K562 (cell line): Measurements from ENCODE around the gene PLAC1. TPM values are rescaled to one million over a fixed set of nuclear protein-coding genes. Genes with fewer than 3 reads are reported as not detected.

ENCODE experiments used
- ATAC-seq: fragments of 200-7000 bp; cut with Tn5 transposase; 3 replicates; pipeline ENCODE4 v1.9.1; 2020; ENCODE audit warnings: moderate library complexity
- BruUV-seq: library from RNA; stranded (reverse); fragments of 400-500 nt; replicated peaks from 2 replicates; lab custom pipeline; 2021; lab: Mats Ljungman, UMichigan
- CTCF ChIA-PET: fragments of 300-600 bp; formaldehyde crosslinking; extraction: SDS; loops from one replicate; lab custom pipeline; 2021; ENCODE audit warnings: low intra/inter-chr PET ratio; lab: Yijun Ruan, JAX
- POLR2A ChIA-PET: fragments of 300-600, 350-650 bp; sonication (Branson Sonifier 250); formaldehyde crosslinking; extraction: SDS; loops from one replicate; lab custom pipeline; 2021; ENCODE audit warnings: antibody characterized with exemption, inconsistent platforms; lab: Yijun Ruan, JAX
- DNase-seq, 4 experiments: peaks; one replicate each; pipeline versions ENCODE4 v3.0.0 to v3.0.0-alpha.2; 2011 to 2018; ENCODE audit warnings: low spot score in 3 of 4, mixed read lengths in 3 of 4; ENCODE audit errors: extremely low read depth in 1 of 4
- FAIRE-seq: peaks from 2 replicates; lab custom pipeline; 2011; peaks lifted over from hg19 to GRCh38; lab: Jason Lieb, UNC
- H2AFZ ChIP-seq: 2 replicates; pipeline ENCODE4 v1.6.0; 2011; ENCODE audit warnings: low read depth, low read length, control low read depth, inconsistent platforms
- H3K27ac ChIP-seq: fragments of 200-600 bp; 3 replicates; pipeline ENCODE4 v1.8.0; 2011; ENCODE audit warnings: low read depth, mild to moderate bottlenecking, control low read depth, inconsistent platforms, low read length, moderate library complexity, mixed read lengths; ENCODE audit errors: extremely low read depth
- H3K27me3 ChIP-seq, 2 experiments: fragments of 300-600 bp in 1 of 2; 2 replicates in 1 of 2; 3 replicates in 1 of 2; pipeline versions ENCODE4 v1.6.0 to v1.8.0; 2011; ENCODE audit warnings: inconsistent platforms in 2 of 2, low read length in 2 of 2, mild to moderate bottlenecking in 1 of 2, mixed read lengths in 1 of 2, moderate library complexity in 1 of 2; ENCODE audit not compliant: control insufficient read depth in 2 of 2, insufficient read depth in 2 of 2
- H3K36me3 ChIP-seq: fragments of 300-600 bp; 3 replicates; pipeline ENCODE4 v1.8.0; 2011; ENCODE audit warnings: mild to moderate bottlenecking, low read length, inconsistent platforms; ENCODE audit not compliant: control insufficient read depth, insufficient read depth
- H3K4me1 ChIP-seq, 2 experiments: fragments of 200-600 bp in 1 of 2; replicated peaks in 1 of 2; 2 replicates in 1 of 2; 3 replicates in 1 of 2; pipeline versions ENCODE4 v1.5.1 to v1.8.0; 2011; ENCODE audit warnings: inconsistent platforms in 2 of 2, low read length in 2 of 2, mild to moderate bottlenecking in 1 of 2, mixed read lengths in 1 of 2, moderate library complexity in 1 of 2; ENCODE audit not compliant: control insufficient read depth in 2 of 2, insufficient read depth in 2 of 2
- H3K4me2 ChIP-seq: 2 replicates; pipeline ENCODE4 v1.6.1; 2011; ENCODE audit warnings: low read length, control low read depth, inconsistent platforms, mixed read lengths; ENCODE audit not compliant: insufficient read depth
- H3K4me3 ChIP-seq: fragments of 200-600 bp; sonication (generic), shearing (Covaris generic); 2 replicates; pipeline ENCODE4 v1.5.1; 2016; ENCODE audit warnings: control low read depth, inconsistent platforms
- H3K79me2 ChIP-seq: fragments of 200-600 bp; 3 replicates; pipeline ENCODE4 v1.8.0; 2011; ENCODE audit warnings: low read length, inconsistent platforms; ENCODE audit not compliant: control insufficient read depth, insufficient read depth
- H3K9ac ChIP-seq, 2 experiments: 2 replicates each; pipeline versions ENCODE4 v1.6.0 to v1.6.1; 2011; ENCODE audit warnings: low read depth in 2 of 2, low read length in 2 of 2, control low read depth in 1 of 2, inconsistent platforms in 1 of 2, mild to moderate bottlenecking in 1 of 2, mixed read lengths in 1 of 2; ENCODE audit not compliant: insufficient read depth in 1 of 2
- H3K9me1 ChIP-seq: one replicate; pipeline ENCODE4 v1.6.0; 2011; ENCODE audit warnings: inconsistent platforms, mild to moderate bottlenecking, low read length, moderate library complexity; ENCODE audit not compliant: control insufficient read depth, insufficient read depth
- H3K9me3 ChIP-seq: replicated peaks from 2 replicates; pipeline ENCODE4 v1.5.1; 2011; ENCODE audit warnings: low read depth, low read length, inconsistent platforms; ENCODE audit not compliant: control insufficient read depth, insufficient read depth
- H4K20me1 ChIP-seq: replicated peaks from 2 replicates; pipeline ENCODE4 v1.6.1; 2011; ENCODE audit warnings: low read length, inconsistent platforms, mixed read lengths; ENCODE audit not compliant: control insufficient read depth, insufficient read depth
- CCNT2 ChIP-seq: IDR thresholded peaks from 2 replicates; pipeline ENCODE4 v1.6.1; 2011; ENCODE audit warnings: borderline replicate concordance, low read depth, mild to moderate bottlenecking, moderate library complexity, mixed read lengths, low read length; ENCODE audit not compliant: insufficient read length; ENCODE audit errors: extremely low read depth
- CEBPG ChIP-seq, 3 experiments: fragments of 200-800 bp in 1 of 3; sonication (Bioruptor generic) in 1 of 3; sonication (generic) in 1 of 3; formaldehyde crosslinking in 1 of 3; IDR thresholded peaks in 2 of 3; conservative IDR thresholded peaks in 1 of 3; 2 replicates each; pipeline versions ENCODE4 v1.6.1 to v1.8.0; 2016 to 2022; ENCODE audit warnings: missing compliant biosample characterization in 2 of 3, missing genetic modification characterization in 2 of 3, mild to moderate bottlenecking in 1 of 3, missing genetic modification reagents in 1 of 3
- CREB5 ChIP-seq: fragments of 250-450 bp; sonication (Bioruptor Pico); IDR thresholded peaks from 2 replicates; pipeline ENCODE4 v1.5.0; 2020; ENCODE audit warnings: mild to moderate bottlenecking
- EWSR1 ChIP-seq: fragments of 450-650 bp; IDR thresholded peaks from 2 replicates; pipeline ENCODE4 v1.6.1; 2018; ENCODE audit warnings: borderline replicate concordance, mild to moderate bottlenecking, low read depth, moderate library complexity; ENCODE audit not compliant: partially characterized antibody
- ID3 ChIP-seq, 2 experiments: fragments of 250-450 bp in 1 of 2; fragments of 450-650 bp in 1 of 2; sonication (Bioruptor Pico) in 1 of 2; IDR thresholded peaks; 2 replicates each; pipeline versions ENCODE4 v1.6.1 to v1.8.0; 2016 to 2021; ENCODE audit warnings: mild to moderate bottlenecking in 2 of 2, moderate library complexity in 2 of 2, missing compliant biosample characterization in 1 of 2, missing genetic modification characterization in 1 of 2
- NCOA6 ChIP-seq: fragments of 450-650 bp; IDR thresholded peaks from 2 replicates; pipeline ENCODE4 v1.6.1; 2017; ENCODE audit warnings: mild to moderate bottlenecking
- PHB2 ChIP-seq: fragments of 450-650 bp; IDR thresholded peaks from 2 replicates; pipeline ENCODE4 v1.6.1; 2017; ENCODE audit warnings: low read depth
- SETDB1 ChIP-seq: IDR thresholded peaks from one replicate; pipeline ENCODE4 v1.6.1; 2012; ENCODE audit warnings: low read length, control low read depth, inconsistent platforms
- USF1 ChIP-seq: sonication (generic); formaldehyde crosslinking; IDR thresholded peaks from 2 replicates; pipeline ENCODE4 v1.9.0; 2022; ENCODE audit warnings: mild to moderate bottlenecking, missing genetic modification reagents
- XRCC5 ChIP-seq: fragments of 200-400 bp; formaldehyde crosslinking; IDR thresholded peaks from 2 replicates; pipeline ENCODE4 v1.6.1; 2017; ENCODE audit warnings: low read depth, mild to moderate bottlenecking, low read length
- ZNF507 ChIP-seq: conservative IDR thresholded peaks from 2 replicates; pipeline ENCODE4 v1.6.1; 2017; ENCODE audit warnings: missing genetic modification characterization, missing compliant biosample characterization
- ZNF79 ChIP-seq: fragments of 250-450 bp; sonication (Bioruptor Pico); IDR thresholded peaks from 2 replicates; pipeline ENCODE4 v1.4.0; 2020; ENCODE audit warnings: low read depth, mild to moderate bottlenecking, moderate library complexity
- WGBS: fragments of 100-300 bp; shearing (Covaris generic); methylation state at CpG from one replicate; pipeline ENCODE4 v1.1.6; 2016; ENCODE audit warnings: low coverage, mixed read lengths; ENCODE audit not compliant: insufficient coverage; ENCODE audit errors: missing lambda C conversion rate; 5-methylcytosine and 5-hydroxymethylcytosine counted together
- in situ Hi-C: fragments of 300-500 bp; cut with MboI; formaldehyde crosslinking; loops from 4 replicates; pipeline ENCODE4 v1.15.0; 2018; ENCODE audit warnings: inconsistent platforms, mixed read lengths
- intact Hi-C: fragments of 100-400 bp; cut with micrococcal nuclease; formaldehyde crosslinking; loops from 2 replicates; pipeline ENCODE4 v1.14.2; 2022
- polyA plus RNA-seq, 8 experiments: library from polyadenylated mRNA; depleted of rRNA in 4 of 8; stranded (reverse) in 5 of 8; unstranded in 3 of 8; fragments of >200 nt; fragmentation: Nextera tagmentation in 2 of 8; fragmentation: Illumina TruSeq in 1 of 8; extraction: Ambion mirVana in 2 of 8; extraction: Trizol in 1 of 8; gene quantifications; 2 replicates each; pipeline versions ENCODE4 v1.2.1 to v1.2.3, GENCODE V29; 2011 to 2014; ENCODE audit warnings: inconsistent platforms in 1 of 8, missing spikeins in 1 of 8
- total RNA-seq, 7 experiments: library from RNA; depleted of rRNA in 6 of 7; stranded (reverse); fragments of >200 nt in 6 of 7; fragmentation: Illumina TruSeq in 2 of 7; extraction: Trizol in 2 of 7; gene quantifications; 2 replicates each; pipeline versions ENCODE4 v1.2.1 to v1.2.3, GENCODE V29; 2011 to 2021; ENCODE audit warnings: low replicate concordance in 1 of 7

PLAC1 gene
- total and polyA plus RNA-seq, 9 of the 15 experiments (the other 6 are each of a cell fraction or from before 2014, with no cell fraction given) = 0.82 to 9.1 (median 1.7) TPM

- H3K36me3 ChIP-seq = no peaks in the 10 kb centered on the region
- 84% methylated on average over 5 of the region's 5 CpGs for WGBS
- H3K9ac ChIP-seq = no peak overlapping the region
- no peak overlapping the region for H3K4me2 ChIP-seq
- no peak for TF ChIP-seq CCNT2
- TF ChIP-seq EWSR1 = no peak
- TF ChIP-seq USF1 (CRISPR knock-in tag) = no peak
- TF ChIP-seq XRCC5 = no peak
- TF ChIP-seq SETDB1 = no peak
- no peak for TF ChIP-seq PHB2
- TF ChIP-seq CREB5 (CRISPR knock-in tag) = no peak
- no peak for TF ChIP-seq ZNF507 (tag)
- TF ChIP-seq CEBPG (CRISPR knock-in tag; IDR thresholded peaks at IDR 0.05) = no peak
- TF ChIP-seq CEBPG (tag; conservative IDR thresholded peaks at IDR 0.05 in 1 of 2, IDR thresholded peaks at IDR 0.05 in 1 of 2) = no peak
- TF ChIP-seq NCOA6 = no peak
- no peak for TF ChIP-seq ZNF79 (CRISPR knock-in tag)
- no peak for TF ChIP-seq ID3 (CRISPR knock-in tag; IDR thresholded peaks at IDR 0.05)
- TF ChIP-seq ID3 (tag; IDR thresholded peaks at IDR 0.05) = no peak
- H3K27ac ChIP-seq = no peak overlapping the region
- no peak for ATAC-seq
- ChIA-PET POLR2A (no interaction called here), CTCF (no interaction called here)
- DNase-seq = no peak
- BruUV-seq = no TSS peak
- H3K9me1 ChIP-seq = no peaks in the 10 kb centered on the region
- peaks cover 15% of the 10 kb centered on the region for H3K79me2 ChIP-seq
- peaks cover 5 to 14% of the 10 kb centered on the region in 2 experiments; a peak in 3 of 5 replicates for H3K4me1 ChIP-seq
- in situ Hi-C loops (no loop called here), intact Hi-C loops (no loop called here)
- FAIRE-seq = no peak
- H3K4me3 ChIP-seq = no peak overlapping the region
- no peaks in the 10 kb centered on the region for H4K20me1 ChIP-seq
- H2AFZ ChIP-seq = no peak overlapping the region
- 0 out of 2 replicates have a peak, but pooled peaks cover 2% of the 10 kb centered on the region for H3K9me3 ChIP-seq
- no peaks in the 10 kb centered on the region for H3K27me3 ChIP-seq
Measured at GRCh38 chrX:134552351-134552750, 105.9 kb downstream of the PLAC1 start.
